ENCODE results near the gene ADAP1.

- TF ChIP-seq, protein P1, sequence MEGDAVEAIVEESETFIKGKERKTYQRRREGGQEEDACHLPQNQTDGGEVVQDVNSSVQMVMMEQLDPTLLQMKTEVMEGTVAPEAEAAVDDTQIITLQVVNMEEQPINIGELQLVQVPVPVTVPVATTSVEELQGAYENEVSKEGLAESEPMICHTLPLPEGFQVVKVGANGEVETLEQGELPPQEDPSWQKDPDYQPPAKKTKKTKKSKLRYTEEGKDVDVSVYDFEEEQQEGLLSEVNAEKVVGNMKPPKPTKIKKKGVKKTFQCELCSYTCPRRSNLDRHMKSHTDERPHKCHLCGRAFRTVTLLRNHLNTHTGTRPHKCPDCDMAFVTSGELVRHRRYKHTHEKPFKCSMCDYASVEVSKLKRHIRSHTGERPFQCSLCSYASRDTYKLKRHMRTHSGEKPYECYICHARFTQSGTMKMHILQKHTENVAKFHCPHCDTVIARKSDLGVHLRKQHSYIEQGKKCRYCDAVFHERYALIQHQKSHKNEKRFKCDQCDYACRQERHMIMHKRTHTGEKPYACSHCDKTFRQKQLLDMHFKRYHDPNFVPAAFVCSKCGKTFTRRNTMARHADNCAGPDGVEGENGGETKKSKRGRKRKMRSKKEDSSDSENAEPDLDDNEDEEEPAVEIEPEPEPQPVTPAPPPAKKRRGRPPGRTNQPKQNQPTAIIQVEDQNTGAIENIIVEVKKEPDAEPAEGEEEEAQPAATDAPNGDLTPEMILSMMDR (IDR thresholded peaks at IDR 0.05): no peak
- TF ChIP-seq POLR2A (IDR thresholded peaks at IDR 0.05): no peak
Observed at GRCh38 chr7:881441-882234, 72.8 kb downstream of the ADAP1 start.
